GM12878 (cell line): ENCODE measurements around the gene MBLAC2. TPM values are rescaled to one million over a fixed set of nuclear protein-coding genes. Genes with fewer than 3 reads are reported as not detected.
A peak's percentile ranks its signal among the peaks of the same experiment; 100 is the strongest.

ENCODE experiments used
- BCL11A ChIP-seq: IDR thresholded peaks from 2 replicates; pipeline ENCODE4 v1.6.1; 2011; ENCODE audit warnings: low read depth, low read length
- BCL3 ChIP-seq: IDR thresholded peaks from 2 replicates; pipeline ENCODE4 v1.6.1; 2011; ENCODE audit warnings: borderline replicate concordance, low read depth, mild to moderate bottlenecking, moderate library complexity, low read length; ENCODE audit not compliant: insufficient read depth, poor library complexity, severe bottlenecking
- CBX3 ChIP-seq: fragments of 200-600 bp; sonication (generic); IDR thresholded peaks from 2 replicates; pipeline ENCODE4 v1.6.1; 2016; ENCODE audit warnings: low read depth, borderline replicate concordance
- CBX5 ChIP-seq: sonication (generic); IDR thresholded peaks from 2 replicates; pipeline ENCODE4 v1.6.1; 2016; ENCODE audit warnings: low read depth, moderate library complexity, mild to moderate bottlenecking, inconsistent platforms
- CHD4 ChIP-seq: fragments of 200-600 bp; sonication (generic); IDR thresholded peaks from 2 replicates; pipeline ENCODE4 v1.6.1; 2016; ENCODE audit warnings: mild to moderate bottlenecking
- CREM ChIP-seq: IDR thresholded peaks from 2 replicates; pipeline ENCODE4 v1.6.1; 2014; ENCODE audit warnings: antibody characterized with exemption, low read depth
- CTCF ChIP-seq, 3 experiments: IDR thresholded peaks in 2 of 3; conservative IDR thresholded peaks in 1 of 3; 2 replicates each; pipeline ENCODE4 v1.5.1; 2011; ENCODE audit warnings: low read depth in 3 of 3, low read length in 3 of 3, mild to moderate bottlenecking in 3 of 3, control low read depth in 2 of 3, moderate library complexity in 2 of 3, inconsistent platforms in 1 of 3, mixed read lengths in 1 of 3; ENCODE audit not compliant: control insufficient read depth in 2 of 3, insufficient read depth in 1 of 3; ENCODE audit errors: extremely low read depth in 1 of 3
- NFXL1 ChIP-seq: fragments of 450-650 bp; IDR thresholded peaks from 2 replicates; pipeline ENCODE4 v1.6.1; 2017; ENCODE audit warnings: antibody characterized with exemption, mild to moderate bottlenecking, borderline replicate concordance
- PAX8 ChIP-seq: fragments of 450-650 bp; IDR thresholded peaks from 2 replicates; pipeline ENCODE4 v1.6.1; 2017; ENCODE audit warnings: mild to moderate bottlenecking, moderate library complexity
- PKNOX1 ChIP-seq: fragments of 450-650 bp; IDR thresholded peaks from 2 replicates; pipeline ENCODE4 v1.6.1; 2016; ENCODE audit warnings: mild to moderate bottlenecking
- RAD51 ChIP-seq: fragments of 450-650 bp; IDR thresholded peaks from 2 replicates; pipeline ENCODE4 v1.6.1; 2016; ENCODE audit warnings: moderate library complexity, mild to moderate bottlenecking, inconsistent platforms
- SIN3A ChIP-seq: IDR thresholded peaks from 2 replicates; pipeline ENCODE4 v1.6.1; 2012; ENCODE audit warnings: low read depth, low read length, improper control_type of control experiment
- SKIL ChIP-seq: fragments of 450-650 bp; IDR thresholded peaks from 2 replicates; pipeline ENCODE4 v1.6.1; 2017; ENCODE audit warnings: mild to moderate bottlenecking, low read depth, inconsistent platforms; ENCODE audit not compliant: poor library complexity, severe bottlenecking
- SMC3 ChIP-seq: IDR thresholded peaks from 2 replicates; pipeline ENCODE4 v1.6.1; 2011; ENCODE audit warnings: low read length, improper control_type of control experiment, borderline replicate concordance
- SREBF1 ChIP-seq: IDR thresholded peaks from 2 replicates; pipeline ENCODE4 v1.6.1; 2012; ENCODE audit warnings: mild to moderate bottlenecking, low read length
- STAT3 ChIP-seq: IDR thresholded peaks from 2 replicates; pipeline ENCODE4 v1.6.1; 2011; ENCODE audit warnings: low read depth, low read length, improper control_type of control experiment
- TCF7 ChIP-seq: IDR thresholded peaks from 2 replicates; pipeline ENCODE4 v1.6.1; 2014; ENCODE audit warnings: antibody characterized with exemption, borderline replicate concordance
- WRNIP1 ChIP-seq: IDR thresholded peaks from 2 replicates; pipeline ENCODE4 v1.6.1; 2011; ENCODE audit warnings: low read depth, low read length, improper control_type of control experiment, borderline replicate concordance
- polyA plus RNA-seq, 11 experiments: library from polyadenylated mRNA; depleted of rRNA in 4 of 11; unstranded in 6 of 11; stranded (reverse) in 5 of 11; fragments of >200 nt; fragmentation: Nextera tagmentation in 4 of 11; fragmentation: Illumina TruSeq in 1 of 11; extraction: Ambion mirVana in 4 of 11; extraction: Trizol in 1 of 11; gene quantifications; 1 replicate in 1 of 11; 2 replicates in 10 of 11; pipeline versions ENCODE4 v1.2.1 to v1.2.3, GENCODE V29; 2011 to 2016; ENCODE audit warnings: inconsistent platforms in 2 of 11, missing spikeins in 2 of 11, low read depth in 1 of 11
- total RNA-seq, 4 experiments: library from RNA; depleted of rRNA in 3 of 4; stranded (reverse); fragments of >200 nt in 3 of 4; fragmentation: Illumina TruSeq in 1 of 4; extraction: Trizol in 1 of 4; gene quantifications; 2 replicates each; pipeline versions ENCODE4 v1.2.1 to v1.2.3, GENCODE V29; 2013 to 2021
- TF ChIP-seq, protein P1 (sequence below): IDR thresholded peaks from 2 replicates; pipeline ENCODE4 v1.6.1; 2012; ENCODE audit warnings: low read depth, low read length, improper control_type of control experiment
- TF ChIP-seq, protein P2 (sequence below): fragments of 450-650 bp; formaldehyde crosslinking; IDR thresholded peaks from 2 replicates; pipeline ENCODE4 v1.4.0; 2022; ENCODE audit warnings: mild to moderate bottlenecking, moderate library complexity

The MBLAC2 gene
- total and polyA plus RNA-seq, 10 of the 15 experiments (the other 5 are each of a cell fraction or from before 2014, with no cell fraction given) = 2.0 to 10.5 (median 7.1) TPM

DNA sequence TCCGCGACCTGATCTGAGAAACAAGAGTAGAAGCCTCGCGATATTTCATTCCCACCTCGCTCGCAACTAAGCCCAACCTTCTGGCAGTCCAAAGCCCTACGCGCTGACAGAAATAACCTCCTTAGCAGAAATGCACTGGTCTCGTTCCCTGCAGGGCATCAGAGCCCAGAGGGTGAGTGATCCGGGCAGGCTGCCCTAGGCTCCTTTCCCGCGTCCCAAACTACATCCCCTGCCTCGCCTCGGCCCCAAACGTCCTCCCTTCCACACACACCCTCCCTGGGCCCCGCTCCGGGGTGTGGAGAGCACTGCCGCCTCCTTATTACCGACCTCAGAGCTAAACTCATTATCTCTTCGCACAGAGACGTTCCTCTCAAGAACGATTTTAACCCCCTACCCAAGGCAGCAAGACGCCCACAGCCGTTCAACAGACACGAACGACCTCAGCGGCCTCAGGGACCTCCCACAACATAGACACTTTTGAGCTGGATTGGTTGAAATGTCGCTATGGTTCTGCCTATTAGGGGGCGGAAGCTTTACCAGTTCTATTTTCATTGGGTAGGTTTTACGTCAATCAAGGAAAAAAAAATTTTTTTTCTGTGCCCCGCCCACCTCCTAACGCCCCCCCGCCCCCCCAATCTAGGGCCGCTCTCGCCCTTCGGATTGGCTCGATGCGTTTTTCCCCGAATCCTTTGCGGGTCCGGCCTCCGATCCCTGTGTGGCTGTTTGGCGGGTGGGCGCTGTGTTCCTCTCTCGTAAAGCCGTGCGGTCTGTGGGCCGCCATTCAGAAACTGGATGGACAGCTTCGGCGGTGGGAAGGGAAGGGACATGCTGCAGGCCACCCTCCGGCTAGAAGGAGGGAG lies 65.0 kb downstream of the MBLAC2 start, which contains the start of gene CETN3 (continued):
- no peak for TF ChIP-seq CHD4
- TF ChIP-seq, protein P1, sequence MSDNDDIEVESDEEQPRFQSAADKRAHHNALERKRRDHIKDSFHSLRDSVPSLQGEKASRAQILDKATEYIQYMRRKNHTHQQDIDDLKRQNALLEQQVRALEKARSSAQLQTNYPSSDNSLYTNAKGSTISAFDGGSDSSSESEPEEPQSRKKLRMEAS = no peak; the same call in 1 of the 2 replicates
- no peak for TF ChIP-seq RAD51
- TF ChIP-seq, protein P2, sequence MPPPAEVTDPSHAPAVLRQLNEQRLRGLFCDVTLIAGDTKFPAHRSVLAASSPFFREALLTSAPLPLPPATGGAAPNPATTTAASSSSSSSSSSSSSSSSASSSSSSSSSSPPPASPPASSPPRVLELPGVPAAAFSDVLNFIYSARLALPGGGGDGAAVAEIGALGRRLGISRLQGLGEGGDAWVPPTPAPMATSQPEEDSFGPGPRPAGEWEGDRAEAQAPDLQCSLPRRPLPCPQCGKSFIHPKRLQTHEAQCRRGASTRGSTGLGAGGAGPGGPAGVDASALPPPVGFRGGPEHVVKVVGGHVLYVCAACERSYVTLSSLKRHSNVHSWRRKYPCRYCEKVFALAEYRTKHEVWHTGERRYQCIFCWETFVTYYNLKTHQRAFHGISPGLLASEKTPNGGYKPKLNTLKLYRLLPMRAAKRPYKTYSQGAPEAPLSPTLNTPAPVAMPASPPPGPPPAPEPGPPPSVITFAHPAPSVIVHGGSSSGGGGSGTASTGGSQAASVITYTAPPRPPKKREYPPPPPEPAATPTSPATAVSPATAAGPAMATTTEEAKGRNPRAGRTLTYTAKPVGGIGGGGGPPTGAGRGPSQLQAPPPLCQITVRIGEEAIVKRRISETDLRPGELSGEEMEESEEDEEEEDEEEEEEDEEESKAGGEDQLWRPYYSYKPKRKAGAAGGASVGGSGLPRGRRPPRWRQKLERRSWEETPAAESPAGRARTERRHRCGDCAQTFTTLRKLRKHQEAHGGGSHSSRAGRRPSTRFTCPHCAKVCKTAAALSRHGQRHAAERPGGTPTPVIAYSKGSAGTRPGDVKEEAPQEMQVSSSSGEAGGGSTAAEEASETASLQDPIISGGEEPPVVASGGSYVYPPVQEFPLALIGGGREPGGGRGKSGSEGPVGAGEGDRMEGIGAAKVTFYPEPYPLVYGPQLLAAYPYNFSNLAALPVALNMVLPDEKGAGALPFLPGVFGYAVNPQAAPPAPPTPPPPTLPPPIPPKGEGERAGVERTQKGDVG = no peak
- no peak for TF ChIP-seq STAT3
- no peak for TF ChIP-seq TCF7
- TF ChIP-seq WRNIP1 = no peak
- no peak for TF ChIP-seq SREBF1
- peak; percentile 60; the same call in 1 of the 2 replicates for TF ChIP-seq CBX5
- TF ChIP-seq PAX8 = no peak
- no peak for TF ChIP-seq CREM
- peak; percentile 62 for TF ChIP-seq BCL3
- no peak for TF ChIP-seq CTCF (IDR thresholded peaks at IDR 0.05 in 2 of 3, conservative IDR thresholded peaks at IDR 0.05 in 1 of 3; ENCODE audit: control insufficient read depth in 2 of 3, extremely low read depth in 1 of 3, insufficient read depth in 1 of 3, low read depth in 3 of 3, low read length in 3 of 3)
- peak; percentile 69; the same call in 1 of the 2 replicates for TF ChIP-seq SIN3A
- no peak for TF ChIP-seq CBX3
- TF ChIP-seq PKNOX1 = peak; percentile 96
- TF ChIP-seq NFXL1 = no peak
- no peak for TF ChIP-seq BCL11A
- no peak for TF ChIP-seq SMC3
- TF ChIP-seq SKIL = no peak
